ENCODE results near the gene ADGRF4. TPM values are rescaled to one million over a fixed set of nuclear protein-coding genes. Genes with fewer than 3 reads are reported as not detected.
A peak's percentile ranks its signal among the peaks of the same experiment; 100 is the strongest.

ADGRF4 gene
- total and polyA plus RNA-seq, 9 of the 15 experiments (the other 6 are each of a cell fraction or from before 2014, with no cell fraction given) = not detected

DNA sequence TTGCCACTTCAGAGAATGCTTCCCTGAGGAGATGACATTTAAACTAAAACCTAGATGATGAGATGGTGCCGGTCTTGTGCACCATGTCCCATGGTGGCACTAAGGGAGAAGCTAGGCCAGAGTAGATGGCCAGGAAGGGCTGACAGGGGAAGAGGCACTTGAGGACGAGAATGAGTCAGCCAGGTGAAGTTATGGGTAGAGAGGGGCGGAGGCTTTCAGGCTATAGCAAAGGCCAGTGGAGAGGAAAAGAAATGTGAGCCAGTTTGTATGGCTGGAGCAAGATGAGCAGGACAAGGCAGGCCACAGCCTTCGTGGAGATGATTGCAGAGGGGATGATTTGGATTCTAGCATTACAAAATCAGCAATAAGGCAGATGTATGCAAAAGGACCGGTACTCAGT lies 44.7 kb upstream of the ADGRF4 start:
- FAIRE-seq = no peak
- Histone ChIP-seq H3K9me1 (ENCODE audit: control insufficient read depth, insufficient read depth, low read length) (no peaks in the 10 kb centered on the region), H4K20me1 (replicated peaks; ENCODE audit: control insufficient read depth, insufficient read depth, low read length) (no peaks in the 10 kb centered on the region), H3K4me2 (ENCODE audit: insufficient read depth, low read length) (no peak overlapping the region), H3K4me3 (no peak overlapping the region), H3K9ac (ENCODE audit: insufficient read depth in 1 of 2, low read depth in 2 of 2, low read length in 2 of 2) (no peak overlapping the region), H3K9me3 (replicated peaks; ENCODE audit: control insufficient read depth, insufficient read depth, low read depth, low read length) (no peaks in the 10 kb centered on the region), H3K4me1 (replicated peaks in 1 of 2; ENCODE audit: control insufficient read depth in 2 of 2, insufficient read depth in 2 of 2, low read length in 2 of 2) (peaks cover 5 to 28% of the 10 kb centered on the region in 2 experiments; a peak in 3 of 5 replicates), H3K36me3 (ENCODE audit: control insufficient read depth, insufficient read depth, low read length) (no peaks in the 10 kb centered on the region; the same call in 2 of the 3 replicates), H3K27ac (ENCODE audit: extremely low read depth, low read depth, low read length) (no peak overlapping the region), H3K79me2 (ENCODE audit: control insufficient read depth, insufficient read depth, low read length) (no peaks in the 10 kb centered on the region), H3K27me3 (ENCODE audit: control insufficient read depth in 2 of 2, insufficient read depth in 2 of 2, low read length in 2 of 2) (no peaks in the 10 kb centered on the region), H2AFZ (ENCODE audit: low read depth, low read length) (0 out of 2 replicates have a peak overlapping the region, but pooled peaks have one; percentile 0)
- no peak for ATAC-seq
- BruUV-seq (replicated peaks) = no TSS peak
- in situ Hi-C loops (cut with MboI) (no loop called here), intact Hi-C loops (cut with micrococcal nuclease) (no loop called here)
- no peak for DNase-seq (ENCODE audit: extremely low read depth in 1 of 4, low spot score in 3 of 4)
- WGBS (ENCODE audit: insufficient coverage, low coverage, missing lambda C conversion rate) = 6% methylated on average over 5 of the region's 5 CpGs
- ChIA-PET POLR2A (interaction anchor here (1.0 to 1.4 kb wide), 2 partner anchors 9 to 10 kb away, joined by 4 read pairs; no protein-coding TSS in a partner anchor), CTCF (ENCODE audit: low intra/inter-chr PET ratio) (no interaction called here)
- TF ChIP-seq PYGO2 (tag; IDR thresholded peaks at IDR 0.05) (no peak), ZBED1 (IDR thresholded peaks at IDR 0.05) (no peak), SIRT6 (IDR thresholded peaks at IDR 0.05; ENCODE audit: low read depth, low read length) (no peak), ZC3H11A (IDR thresholded peaks at IDR 0.05; ENCODE audit: low read depth, low read length) (no peak)
- TF ChIP-seq, protein P1, sequence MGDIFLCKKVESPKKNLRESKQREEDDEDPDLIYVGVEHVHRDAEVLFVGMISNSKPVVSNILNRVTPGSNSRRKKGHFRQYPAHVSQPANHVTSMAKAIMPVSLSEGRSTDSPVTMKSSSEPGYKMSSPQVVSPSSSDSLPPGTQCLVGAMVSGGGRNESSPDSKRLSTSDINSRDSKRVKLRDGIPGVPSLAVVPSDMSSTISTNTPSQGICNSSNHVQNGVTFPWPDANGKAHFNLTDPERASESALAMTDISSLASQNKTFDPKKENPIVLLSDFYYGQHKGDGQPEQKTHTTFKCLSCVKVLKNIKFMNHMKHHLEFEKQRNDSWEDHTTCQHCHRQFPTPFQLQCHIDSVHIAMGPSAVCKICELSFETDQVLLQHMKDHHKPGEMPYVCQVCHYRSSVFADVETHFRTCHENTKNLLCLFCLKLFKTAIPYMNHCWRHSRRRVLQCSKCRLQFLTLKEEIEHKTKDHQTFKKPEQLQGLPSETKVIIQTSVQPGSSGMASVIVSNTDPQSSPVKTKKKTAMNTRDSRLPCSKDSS (IDR thresholded peaks at IDR 0.05; ENCODE audit: low read depth, partially characterized antibody) = no peak
- TF ChIP-seq, protein P2, sequence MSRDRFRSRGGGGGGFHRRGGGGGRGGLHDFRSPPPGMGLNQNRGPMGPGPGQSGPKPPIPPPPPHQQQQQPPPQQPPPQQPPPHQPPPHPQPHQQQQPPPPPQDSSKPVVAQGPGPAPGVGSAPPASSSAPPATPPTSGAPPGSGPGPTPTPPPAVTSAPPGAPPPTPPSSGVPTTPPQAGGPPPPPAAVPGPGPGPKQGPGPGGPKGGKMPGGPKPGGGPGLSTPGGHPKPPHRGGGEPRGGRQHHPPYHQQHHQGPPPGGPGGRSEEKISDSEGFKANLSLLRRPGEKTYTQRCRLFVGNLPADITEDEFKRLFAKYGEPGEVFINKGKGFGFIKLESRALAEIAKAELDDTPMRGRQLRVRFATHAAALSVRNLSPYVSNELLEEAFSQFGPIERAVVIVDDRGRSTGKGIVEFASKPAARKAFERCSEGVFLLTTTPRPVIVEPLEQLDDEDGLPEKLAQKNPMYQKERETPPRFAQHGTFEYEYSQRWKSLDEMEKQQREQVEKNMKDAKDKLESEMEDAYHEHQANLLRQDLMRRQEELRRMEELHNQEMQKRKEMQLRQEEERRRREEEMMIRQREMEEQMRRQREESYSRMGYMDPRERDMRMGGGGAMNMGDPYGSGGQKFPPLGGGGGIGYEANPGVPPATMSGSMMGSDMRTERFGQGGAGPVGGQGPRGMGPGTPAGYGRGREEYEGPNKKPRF (IDR thresholded peaks at IDR 0.05; ENCODE audit: low read depth, low read length) = no peak

Measured in K562 (cell line).